NK-92 (cell line): ENCODE measurements around the gene HAPSTR1.

Source experiments
- DNase-seq: peaks from one replicate; lab custom pipeline; 2025; ENCODE audit not compliant: unreplicated experiment; lab: John Stamatoyannopoulos, UW

HAPSTR1 gene

DNA sequence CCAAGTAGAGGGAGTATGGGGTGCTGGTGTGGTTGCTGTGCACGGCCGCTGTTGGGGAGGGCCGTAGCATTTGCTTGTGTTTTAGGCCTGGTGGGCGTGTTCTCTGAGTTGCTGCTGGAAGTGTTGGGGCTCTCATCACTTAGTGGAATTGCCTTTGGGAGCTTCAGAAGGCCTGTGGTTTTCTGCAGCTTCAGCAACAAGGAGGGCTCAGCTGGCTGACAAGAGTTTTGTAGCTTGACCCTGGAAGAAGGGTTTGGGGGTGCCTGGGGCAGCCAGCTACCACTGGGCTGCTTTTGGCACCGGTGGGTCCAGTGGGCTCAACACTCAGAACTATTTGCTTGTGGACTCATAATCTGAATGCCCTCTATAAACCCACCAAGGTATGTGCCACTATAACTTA, 30.9 kb downstream of the HAPSTR1 start:
- no peak for DNase-seq

GRCh38 chr16:9122969-9123368, 31.5 kb downstream of the HAPSTR1 start:
- DNase-seq, result no peak

GRCh38 chr16:9123401-9123800, 32.0 kb downstream of the HAPSTR1 start:
- DNase-seq, result no peak

DNA sequence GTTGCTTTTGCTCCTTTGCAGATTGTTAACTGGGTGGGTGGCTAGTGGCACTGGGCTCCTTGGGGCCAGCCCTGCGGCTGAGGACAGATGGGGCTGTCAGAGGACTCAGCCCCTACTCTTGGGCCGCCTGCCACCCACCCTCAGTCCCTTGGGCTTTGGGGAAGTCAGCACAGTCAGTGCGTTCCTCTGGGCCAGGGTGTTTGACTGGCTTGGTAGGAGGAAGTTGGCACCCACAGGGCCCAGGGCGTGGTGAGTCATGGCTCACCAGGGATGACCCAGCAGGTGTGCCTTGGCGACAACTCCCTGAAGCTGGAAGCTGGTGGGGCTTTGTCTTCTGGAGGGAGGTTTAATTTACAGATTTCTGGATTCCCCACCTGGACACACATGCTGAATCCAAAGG, 32.4 kb downstream of the HAPSTR1 start:
- DNase-seq, result no peak

DNA sequence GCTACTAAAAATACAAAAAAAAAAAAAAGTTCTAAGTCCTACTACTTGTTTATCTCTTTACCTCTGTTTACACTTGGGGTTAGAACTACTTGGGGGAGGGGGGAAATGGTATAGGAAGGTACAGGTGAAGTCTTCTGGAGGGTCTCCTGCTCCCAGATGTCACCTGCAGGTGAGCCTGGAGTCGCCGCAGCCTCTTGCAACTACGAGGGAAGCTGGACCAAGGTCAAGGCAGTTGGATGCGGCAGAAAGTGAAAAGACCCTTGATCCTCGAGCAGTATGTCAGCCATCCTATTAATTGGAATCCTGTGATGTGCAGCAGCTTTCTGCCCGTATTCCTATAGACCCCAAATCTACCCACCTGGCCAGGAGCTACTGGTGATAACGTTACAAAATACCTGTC, 33.0 kb downstream of the HAPSTR1 start:
- DNase-seq, result no peak

GRCh38 chr16:9124908-9125584, 33.6 kb downstream of the HAPSTR1 start:
- DNase-seq, result no peak

DNA sequence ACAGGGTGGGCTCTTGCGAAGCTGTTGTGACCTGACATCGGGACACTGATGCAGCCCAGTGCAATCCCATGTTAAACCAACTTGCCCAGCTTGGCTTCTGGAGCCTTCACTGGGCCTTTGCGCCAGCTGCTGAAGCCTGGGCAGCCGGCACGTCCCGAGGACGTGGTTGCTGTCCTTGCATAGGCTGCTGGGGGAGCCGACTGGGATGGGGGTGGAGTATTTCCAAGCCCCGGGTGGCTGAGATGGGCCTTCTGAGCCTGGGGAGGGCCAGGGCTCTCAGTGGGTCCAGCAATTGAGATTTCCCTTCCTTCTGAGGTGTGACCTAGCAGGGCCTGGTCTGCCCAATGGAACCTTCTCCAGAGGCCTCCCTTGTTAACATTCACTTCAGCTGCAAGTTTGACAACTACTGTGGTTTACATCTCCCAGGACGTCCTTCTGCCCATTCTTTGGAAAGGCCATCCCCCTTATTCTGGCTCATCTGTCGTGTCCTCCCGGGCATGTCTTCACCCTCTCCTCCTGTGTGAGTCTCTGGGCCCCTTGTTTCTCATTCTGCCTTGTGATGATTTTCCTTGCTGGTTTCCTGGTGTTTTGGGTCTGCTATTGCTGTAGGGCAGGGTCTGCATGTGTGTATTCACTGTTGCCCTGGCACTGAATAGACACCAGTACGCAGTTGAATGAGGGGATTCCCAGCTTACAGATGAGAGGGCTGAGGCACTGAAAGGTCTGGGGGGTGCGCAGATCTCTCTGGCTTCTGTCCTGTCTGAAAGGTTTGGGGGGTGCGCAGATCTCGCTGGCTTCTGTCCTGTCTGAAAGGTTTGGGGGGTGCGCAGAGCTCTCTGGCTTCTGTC, 34.4 kb downstream of the HAPSTR1 start:
- no peak for DNase-seq

DNA sequence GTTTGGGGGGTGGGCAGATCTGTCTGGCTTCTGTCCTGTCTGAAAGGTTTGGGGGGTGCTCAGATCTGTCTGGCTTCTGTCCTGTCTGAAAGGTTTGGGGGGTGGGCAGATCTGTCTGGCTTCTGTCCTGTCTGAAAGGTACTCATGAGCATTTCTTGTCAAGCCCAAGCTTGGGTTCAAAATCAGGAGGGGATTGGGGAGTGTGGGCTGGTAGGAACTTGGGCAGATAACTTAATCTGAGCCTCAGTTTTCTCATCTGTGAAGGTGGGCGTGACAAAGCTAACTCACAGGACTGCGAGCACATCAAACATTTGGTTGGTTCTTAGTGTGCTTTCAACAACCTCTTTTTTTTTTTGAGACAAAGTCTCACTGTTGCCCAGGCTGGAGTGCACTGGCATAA, 35.2 kb downstream of the HAPSTR1 start:
- DNase-seq, result no peak

DNA sequence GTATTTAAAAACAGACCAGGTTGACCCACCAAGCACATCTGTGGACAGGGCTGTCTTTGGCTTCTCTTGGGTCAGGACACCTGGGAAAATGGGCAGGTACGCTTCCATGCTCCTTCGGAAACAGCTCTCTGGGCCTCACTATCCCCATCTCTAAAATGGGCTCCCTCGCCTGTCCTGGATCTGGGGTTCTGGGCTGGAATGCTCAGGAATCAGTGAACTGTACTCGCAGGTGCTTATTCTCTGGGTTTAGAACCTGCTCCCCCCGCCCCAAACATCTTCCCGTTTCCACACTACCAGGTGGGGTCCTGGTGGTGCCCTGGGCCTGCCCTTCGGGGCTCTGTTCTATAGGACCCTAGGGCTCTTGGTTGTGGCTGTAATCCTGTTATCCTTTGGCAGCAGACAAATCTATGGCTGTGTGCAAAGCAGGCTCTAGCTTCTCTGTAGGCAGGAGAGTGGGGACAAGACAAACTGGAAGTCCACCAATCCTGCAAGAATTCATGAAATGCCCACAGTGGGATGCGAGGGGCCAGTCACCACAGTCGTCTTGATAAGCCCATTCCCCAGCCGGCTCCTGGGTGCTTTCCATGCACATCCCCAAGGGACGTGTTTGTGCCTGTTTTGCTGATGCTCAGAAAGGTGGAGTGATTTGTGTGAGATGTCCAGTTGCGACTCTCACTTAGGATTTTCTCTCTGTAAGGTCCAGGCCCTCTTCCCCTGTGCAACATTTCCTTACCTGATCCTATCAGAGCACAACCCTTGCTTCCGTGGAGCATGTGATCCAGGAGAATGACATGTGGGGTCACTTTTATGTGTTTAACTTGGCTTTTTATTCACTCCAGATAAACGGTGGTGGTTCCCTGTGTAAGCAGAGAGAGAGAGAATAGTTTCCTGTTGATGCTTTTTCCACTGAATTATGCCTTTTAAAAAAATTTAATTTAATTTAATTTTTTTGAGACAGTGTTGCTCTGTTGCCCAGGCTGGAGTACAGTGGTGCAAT, 37.2 kb downstream of the HAPSTR1 start:
- no peak for DNase-seq

DNA sequence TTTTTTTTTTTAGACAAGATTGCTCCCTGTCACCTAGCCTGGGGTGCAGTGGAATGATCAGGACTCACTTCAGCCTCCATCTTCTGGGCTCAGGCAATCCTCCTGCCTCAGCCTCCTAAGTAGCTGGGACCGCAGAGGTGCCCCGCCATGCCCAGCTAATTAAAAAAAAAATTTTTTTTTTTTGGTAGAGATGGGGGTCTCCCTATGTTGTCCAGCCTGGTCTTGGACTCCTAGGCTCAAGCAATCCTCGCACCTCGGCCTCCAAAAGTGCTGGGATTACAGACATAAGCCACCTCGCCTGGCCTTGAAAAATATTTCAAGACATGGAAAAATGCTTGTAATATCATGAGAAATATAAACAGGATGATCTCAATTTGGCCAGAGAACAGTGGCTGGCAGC, 42.9 kb downstream of the HAPSTR1 start:
- no peak for DNase-seq

DNA sequence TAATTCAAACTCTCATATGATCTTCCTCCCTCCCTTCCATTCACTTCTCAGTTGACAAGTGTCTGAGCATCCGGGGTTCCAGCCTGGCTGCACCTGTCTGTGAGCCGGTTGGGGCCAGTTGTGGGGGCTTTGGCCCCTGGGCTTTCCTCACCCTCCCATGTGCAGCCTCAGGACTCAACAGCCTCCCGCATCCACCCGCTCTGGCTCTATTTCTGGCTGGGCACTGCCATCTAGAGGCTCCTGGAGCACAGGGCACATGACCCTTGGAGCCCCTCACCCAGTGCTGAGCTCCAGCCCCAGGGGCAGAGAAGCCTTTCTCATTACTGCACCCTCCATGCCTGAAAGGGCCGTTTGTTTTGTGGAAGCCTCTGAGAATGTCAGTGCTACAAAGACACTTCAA, 43.3 kb downstream of the HAPSTR1 start:
- no peak for DNase-seq

- DNase-seq, result no peak
Measured at GRCh38 chr16:9135797-9136196, 44.4 kb downstream of the HAPSTR1 start.

GRCh38 chr16:9136596-9136995, 45.2 kb downstream of the HAPSTR1 start:
- DNase-seq, result no peak

DNA sequence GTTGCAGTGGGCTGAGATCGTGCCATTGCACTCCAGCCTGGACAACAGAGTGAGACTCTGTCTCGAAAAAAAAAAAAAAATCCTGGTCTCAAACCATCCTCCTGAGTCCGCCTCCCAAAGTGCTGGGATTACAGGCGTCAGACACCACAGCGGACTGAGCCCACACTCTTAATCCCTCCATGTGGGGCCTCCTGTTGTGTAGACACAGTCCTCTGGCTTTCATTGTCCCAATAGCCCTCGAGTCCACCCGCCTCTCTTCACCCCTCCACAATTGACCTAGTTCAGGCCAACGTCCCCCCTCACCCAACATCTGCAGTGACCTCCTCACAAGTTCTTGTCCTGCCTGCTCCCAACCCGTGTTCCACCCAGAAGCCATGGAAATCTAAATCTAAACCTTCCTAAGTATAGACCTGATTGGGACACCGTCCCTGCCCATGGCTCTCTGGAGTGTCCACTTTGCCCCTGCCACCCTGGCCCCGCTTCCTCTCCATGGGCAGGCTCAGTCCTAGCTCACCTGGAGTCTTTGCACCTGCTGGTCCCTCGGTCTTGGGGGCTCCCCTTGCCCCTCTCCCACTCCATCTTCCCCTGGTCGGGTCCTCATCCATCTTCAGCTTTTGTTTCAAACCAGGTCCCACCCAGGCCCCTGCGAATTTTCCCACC, 46.7 kb downstream of the HAPSTR1 start:
- DNase-seq, result no peak

DNA sequence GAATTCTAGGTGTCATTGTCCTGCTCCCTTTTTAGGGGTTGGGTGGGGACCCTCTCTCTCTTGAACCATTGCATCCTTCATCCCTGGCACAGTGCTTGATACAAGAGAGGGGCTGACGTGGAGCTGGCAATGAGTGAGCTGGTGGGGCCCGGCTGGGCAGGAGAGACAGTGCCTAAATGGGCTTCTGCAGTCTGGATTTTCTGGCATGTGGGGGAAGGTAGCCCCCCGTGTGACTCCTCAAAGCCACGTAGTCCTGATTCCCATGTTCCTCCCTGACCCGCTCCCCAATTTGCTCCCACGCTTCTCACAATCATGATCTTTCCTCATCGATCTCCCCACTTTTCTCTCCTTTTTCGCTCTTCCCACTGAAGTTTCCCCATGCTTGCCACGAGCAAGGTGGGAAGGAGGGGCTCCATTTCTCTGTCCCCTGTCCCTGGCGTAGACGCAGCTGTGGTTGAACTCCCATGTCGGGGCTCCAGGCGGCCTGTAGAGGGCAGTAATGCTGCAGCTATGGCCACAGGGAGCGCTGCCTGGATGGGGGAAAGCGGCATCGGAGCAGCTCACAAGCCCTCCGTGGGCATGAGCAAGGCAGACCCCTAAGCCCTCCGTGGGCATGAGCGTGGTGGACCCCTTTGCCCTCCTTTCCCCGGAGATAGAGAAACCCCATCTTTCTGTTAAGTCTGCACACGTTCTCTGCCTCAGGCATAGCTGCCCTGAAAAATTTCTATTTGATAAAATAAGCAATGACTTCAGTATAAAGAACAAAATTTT, 47.5 kb downstream of the HAPSTR1 start:
- DNase-seq, result no peak

DNA sequence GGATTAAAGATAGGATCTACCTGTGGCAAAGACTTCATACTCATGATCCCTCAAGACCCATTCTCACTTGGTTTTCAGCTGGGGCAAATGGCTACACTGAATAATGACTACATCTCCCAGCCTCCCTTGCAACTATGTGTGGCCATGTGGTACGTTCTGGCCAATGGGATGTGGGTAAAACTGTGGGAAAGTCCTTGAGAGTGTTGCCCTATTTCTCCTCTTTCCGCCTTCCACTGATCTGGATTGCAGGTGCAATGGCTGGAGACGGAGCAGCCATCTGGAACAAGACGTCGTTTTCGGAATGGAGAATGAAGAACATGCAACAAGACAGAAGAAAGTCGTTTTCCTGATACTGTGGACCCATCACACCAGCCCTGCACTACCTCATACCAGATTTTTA, 48.5 kb downstream of the HAPSTR1 start:
- no peak for DNase-seq
